Prostate gland (tissue), 2 donors: Measurements from ENCODE around the gene ACTN2. TPM values are rescaled to one million over a fixed set of nuclear protein-coding genes. Genes with fewer than 3 reads are reported as not detected.

Experiments
- DNase-seq: peaks from one replicate; pipeline ENCODE4 v3.0.0-alpha.2; 2019; ENCODE audit warnings: low spot score
- H3K27ac ChIP-seq, 2 donors: fragments of 200-600 bp; sonication (generic); 2 replicates each; pipeline ENCODE4 v1.5.1; 2017 to 2019
- H3K27me3 ChIP-seq: fragments of 200-600 bp; sonication (generic); replicated peaks from 2 replicates; pipeline ENCODE4 v1.5.1; 2019; ENCODE audit not compliant: insufficient read depth
- H3K36me3 ChIP-seq, 2 donors: fragments of 200-600 bp; sonication (generic); 1 replicate in 1 of 2; 2 replicates in 1 of 2; pipeline versions ENCODE4 v1.5.1 to v1.8.1; 2017 to 2019
- H3K4me1 ChIP-seq: fragments of 200-600 bp; sonication (generic); replicated peaks from 2 replicates; pipeline ENCODE4 v1.5.1; 2019
- H3K4me3 ChIP-seq, 2 donors: fragments of 200-600 bp; sonication (generic); 2 replicates each; pipeline ENCODE4 v1.5.1; 2017 to 2019
- H3K9me3 ChIP-seq: fragments of 200-600 bp; sonication (generic); 2 replicates; pipeline ENCODE4 v1.5.1; 2017
- POLR2A ChIP-seq: fragments of 450-650 bp; IDR thresholded peaks from one replicate; pipeline ENCODE4 v1.6.1; 2016; ENCODE audit warnings: antibody characterized with exemption, mild to moderate bottlenecking
- POLR2AphosphoS5 ChIP-seq: sonication (generic); formaldehyde crosslinking; IDR thresholded peaks from one replicate; pipeline ENCODE4 v1.6.1; 2017; ENCODE audit warnings: antibody characterized with exemption
- WGBS: methylation state at CpG from one replicate; pipeline ENCODE4 v1.1.5; 2018; 5-methylcytosine and 5-hydroxymethylcytosine counted together
- intact Hi-C: fragments of 100-400 bp; cut with DNase I; formaldehyde crosslinking; loops from one replicate; pipeline ENCODE4 v1.14.2; 2022
- total RNA-seq, 2 donors: library from RNA; depleted of rRNA; stranded (reverse); fragments of >200 nt; gene quantifications; one replicate each; pipeline ENCODE4 v1.1.0, GENCODE V29; 2016
- TF ChIP-seq, protein P1 (sequence below), 4 experiments: fragments of 200-600 bp in 2 of 4; fragments of 450-650 bp in 2 of 4; sonication (generic) in 2 of 4; IDR thresholded peaks; 1 replicate in 3 of 4; 2 replicates in 1 of 4; pipeline ENCODE4 v1.5.1; 2016 to 2019; ENCODE audit warnings: antibody characterized with exemption in 4 of 4, mild to moderate bottlenecking in 2 of 4, moderate library complexity in 2 of 4

Gene ACTN2
- total RNA-seq, 2 donors from 2014 or later, result 7.6 to 36.4 TPM

DNA sequence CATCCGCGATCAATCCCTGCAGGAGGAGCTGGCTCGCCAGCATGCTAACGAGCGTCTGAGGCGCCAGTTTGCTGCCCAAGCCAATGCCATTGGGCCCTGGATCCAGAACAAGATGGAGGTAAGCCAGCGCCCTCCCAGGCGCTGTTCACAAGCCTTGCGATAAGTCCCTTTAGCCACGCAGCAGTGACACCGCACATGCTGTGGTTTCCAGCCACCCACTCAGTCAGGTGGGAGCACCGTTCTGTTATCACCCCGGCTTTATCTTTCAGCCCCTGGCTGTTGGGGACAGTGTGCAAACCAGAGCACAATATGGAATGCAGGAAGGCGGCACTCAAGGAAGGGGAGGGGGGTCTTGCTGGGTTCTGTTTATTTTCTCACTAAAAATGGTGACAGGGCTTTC lies 67.7 kb downstream of the ACTN2 start:
- Histone ChIP-seq H3K27me3 (no peaks in the 10 kb centered on the region), H3K9me3 (no peaks in the 10 kb centered on the region), H3K4me1 (no peaks in the 10 kb centered on the region), H3K27ac (no peak overlapping the region), H3K4me3 (no peak overlapping the region), H3K36me3 (no peaks in the 10 kb centered on the region)
- intact Hi-C loops, result no loop called here
- no peak for DNase-seq
- WGBS, result 90% methylated on average over 14 of the region's 14 CpGs
- no peak for TF ChIP-seq POLR2A
- TF ChIP-seq, protein P1, sequence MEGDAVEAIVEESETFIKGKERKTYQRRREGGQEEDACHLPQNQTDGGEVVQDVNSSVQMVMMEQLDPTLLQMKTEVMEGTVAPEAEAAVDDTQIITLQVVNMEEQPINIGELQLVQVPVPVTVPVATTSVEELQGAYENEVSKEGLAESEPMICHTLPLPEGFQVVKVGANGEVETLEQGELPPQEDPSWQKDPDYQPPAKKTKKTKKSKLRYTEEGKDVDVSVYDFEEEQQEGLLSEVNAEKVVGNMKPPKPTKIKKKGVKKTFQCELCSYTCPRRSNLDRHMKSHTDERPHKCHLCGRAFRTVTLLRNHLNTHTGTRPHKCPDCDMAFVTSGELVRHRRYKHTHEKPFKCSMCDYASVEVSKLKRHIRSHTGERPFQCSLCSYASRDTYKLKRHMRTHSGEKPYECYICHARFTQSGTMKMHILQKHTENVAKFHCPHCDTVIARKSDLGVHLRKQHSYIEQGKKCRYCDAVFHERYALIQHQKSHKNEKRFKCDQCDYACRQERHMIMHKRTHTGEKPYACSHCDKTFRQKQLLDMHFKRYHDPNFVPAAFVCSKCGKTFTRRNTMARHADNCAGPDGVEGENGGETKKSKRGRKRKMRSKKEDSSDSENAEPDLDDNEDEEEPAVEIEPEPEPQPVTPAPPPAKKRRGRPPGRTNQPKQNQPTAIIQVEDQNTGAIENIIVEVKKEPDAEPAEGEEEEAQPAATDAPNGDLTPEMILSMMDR (IDR thresholded peaks at IDR 0.05), result no peak
- no peak for TF ChIP-seq POLR2AphosphoS5

DNA sequence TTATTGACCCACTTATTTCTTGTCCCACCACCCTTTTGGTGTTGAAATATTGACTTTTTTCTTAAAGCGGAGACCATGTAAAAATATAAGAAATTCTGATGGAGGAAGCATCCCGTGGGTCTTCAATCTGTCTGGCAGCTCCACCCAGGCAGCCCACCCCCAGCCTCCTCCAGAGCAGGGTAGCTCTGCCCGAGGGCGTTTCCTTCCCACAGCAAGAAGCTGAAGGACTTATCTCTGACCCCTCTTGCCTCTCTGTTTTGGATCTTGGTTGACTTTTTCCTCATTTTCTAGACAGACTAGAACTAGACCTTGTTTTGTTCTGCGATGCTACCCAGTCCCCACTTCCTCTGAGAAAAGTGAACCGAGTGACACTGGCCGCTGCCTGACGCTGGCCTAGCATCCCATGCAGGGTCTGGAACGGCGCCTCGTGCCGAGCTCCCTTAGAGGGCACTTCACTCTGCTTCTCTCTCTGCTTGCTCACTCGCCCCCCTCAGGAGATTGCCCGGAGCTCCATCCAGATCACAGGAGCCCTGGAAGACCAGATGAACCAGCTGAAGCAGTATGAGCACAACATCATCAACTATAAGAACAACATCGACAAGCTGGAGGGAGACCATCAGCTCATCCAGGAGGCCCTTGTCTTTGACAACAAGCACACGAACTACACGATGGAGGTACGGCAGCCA lies 68.4 kb downstream of the ACTN2 start:
- H3K36me3 ChIP-seq, result no peaks in the 10 kb centered on the region
- intact Hi-C loops, result no loop called here
- no peaks in the 10 kb centered on the region for H3K4me1 ChIP-seq
- no peak for DNase-seq
- no peaks in the 10 kb centered on the region for H3K9me3 ChIP-seq
- 82% methylated on average over 18 of the region's 18 CpGs for WGBS
- no peak for TF ChIP-seq POLR2AphosphoS5
- TF ChIP-seq POLR2A, result no peak
- TF ChIP-seq, protein P1 (IDR thresholded peaks at IDR 0.05), result no peak
- H3K27ac ChIP-seq, result no peak overlapping the region
- no peak overlapping the region for H3K4me3 ChIP-seq
- no peaks in the 10 kb centered on the region for H3K27me3 ChIP-seq

DNA sequence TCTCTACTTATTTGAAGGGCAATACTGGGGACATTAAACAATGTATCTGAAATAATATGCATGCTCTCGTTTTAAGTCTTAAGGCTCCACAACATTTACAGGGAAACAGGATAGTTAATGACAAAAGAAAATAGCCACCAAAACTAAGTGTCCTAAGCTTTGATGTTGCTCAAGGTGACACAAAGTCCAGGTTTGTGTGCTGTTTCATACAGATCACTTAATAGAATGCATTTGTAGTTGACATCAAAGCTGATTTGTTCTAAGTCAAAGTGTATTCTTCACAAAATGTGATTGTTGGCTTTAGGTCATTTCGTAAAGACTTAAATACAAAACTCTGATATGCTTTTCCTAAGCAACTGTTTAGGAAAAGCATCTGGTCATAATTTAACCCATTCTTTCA lies 71.3 kb downstream of the ACTN2 start:
- Histone ChIP-seq H3K9me3 (no peaks in the 10 kb centered on the region), H3K27ac (no peak overlapping the region), H3K36me3 (no peaks in the 10 kb centered on the region), H3K4me3 (no peak overlapping the region), H3K27me3 (no peaks in the 10 kb centered on the region), H3K4me1 (no peaks in the 10 kb centered on the region)
- DNase-seq, result no peak
- TF ChIP-seq POLR2AphosphoS5 (no peak), POLR2A (no peak)
- TF ChIP-seq, protein P1 (IDR thresholded peaks at IDR 0.05), result no peak
- intact Hi-C loops, result no loop called here
- WGBS, result 82% methylated on average over 2 of the region's 2 CpGs

DNA sequence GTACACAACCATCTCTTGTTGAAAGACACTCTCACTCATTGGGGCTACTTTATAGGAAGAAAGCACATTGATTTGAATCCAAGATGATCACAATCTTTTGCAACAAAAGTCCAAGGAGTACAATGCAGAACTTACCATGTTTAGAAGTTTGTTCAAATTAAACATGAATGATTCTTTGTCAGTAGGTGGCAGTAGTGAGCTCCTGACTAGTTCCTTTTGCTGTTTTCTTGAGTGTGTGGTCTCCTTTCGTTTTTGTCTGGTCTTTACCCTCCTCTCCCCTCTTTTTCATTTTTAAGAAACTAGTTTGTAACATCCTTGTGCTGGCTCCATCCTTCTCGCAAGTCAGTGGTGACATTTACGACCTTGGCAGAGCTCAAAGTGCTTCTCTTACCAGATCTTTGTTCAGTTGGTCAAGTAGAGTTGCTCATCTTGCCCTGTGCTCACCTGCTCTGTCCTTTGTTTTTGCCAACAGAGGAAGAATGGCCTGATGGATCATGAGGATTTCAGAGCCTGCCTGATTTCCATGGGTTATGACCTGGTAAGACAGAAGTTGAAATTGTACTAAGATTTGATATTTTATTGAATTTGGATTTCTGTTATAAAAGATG lies 73.1 kb downstream of the ACTN2 start:
- no peaks in the 10 kb centered on the region for H3K9me3 ChIP-seq
- DNase-seq, result no peak
- no peaks in the 10 kb centered on the region for H3K4me1 ChIP-seq
- no peak overlapping the region for H3K4me3 ChIP-seq
- no peaks in the 10 kb centered on the region for H3K36me3 ChIP-seq
- TF ChIP-seq, protein P1 (IDR thresholded peaks at IDR 0.05), result peak; percentile 24 to 59 (median 34)
- TF ChIP-seq POLR2AphosphoS5 (no peak), POLR2A (no peak)
- no peak overlapping the region for H3K27ac ChIP-seq
- no peaks in the 10 kb centered on the region for H3K27me3 ChIP-seq
- WGBS, result 41% methylated on average over 3 of the region's 3 CpGs
- intact Hi-C loops, result no loop called here

DNA sequence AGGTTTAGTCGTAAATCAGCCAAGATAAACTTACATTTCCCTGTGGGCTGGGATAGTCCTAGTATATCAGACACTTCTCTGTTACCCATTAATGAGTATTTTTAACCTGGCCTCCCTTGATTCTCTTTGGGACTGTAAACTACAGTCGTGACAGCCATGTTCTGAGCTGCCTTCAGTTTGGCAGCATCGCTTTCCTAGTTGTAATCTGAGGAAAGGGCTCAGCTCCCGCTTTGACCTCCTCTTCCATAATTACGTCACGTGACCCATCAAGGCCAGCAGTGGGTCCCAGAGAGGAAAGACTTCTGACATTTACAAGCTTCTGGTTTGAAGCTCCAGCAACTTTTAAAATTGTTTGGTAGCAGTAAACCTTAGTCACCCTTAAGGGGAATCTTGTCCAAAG lies 74.2 kb downstream of the ACTN2 start:
- no peaks in the 10 kb centered on the region for H3K4me1 ChIP-seq
- TF ChIP-seq POLR2A (no peak), POLR2AphosphoS5 (no peak)
- TF ChIP-seq, protein P1 (IDR thresholded peaks at IDR 0.05), result no peak
- H3K36me3 ChIP-seq, result no peaks in the 10 kb centered on the region
- 21% methylated on average over 6 of the region's 6 CpGs for WGBS
- H3K4me3 ChIP-seq, result no peak overlapping the region
- H3K9me3 ChIP-seq, result no peaks in the 10 kb centered on the region
- DNase-seq, result no peak
- H3K27ac ChIP-seq, result no peak overlapping the region
- intact Hi-C loops, result no loop called here
- H3K27me3 ChIP-seq, result no peaks in the 10 kb centered on the region
